Fibroblast of peridontal ligament (primary cell): ENCODE data around the gene ZNF784.

Experiments used
- DNase-seq: peaks from one replicate; pipeline ENCODE4 v3.0.0-alpha.2; 2010; ENCODE audit errors: extremely low read depth

The ZNF784 gene, protein sequence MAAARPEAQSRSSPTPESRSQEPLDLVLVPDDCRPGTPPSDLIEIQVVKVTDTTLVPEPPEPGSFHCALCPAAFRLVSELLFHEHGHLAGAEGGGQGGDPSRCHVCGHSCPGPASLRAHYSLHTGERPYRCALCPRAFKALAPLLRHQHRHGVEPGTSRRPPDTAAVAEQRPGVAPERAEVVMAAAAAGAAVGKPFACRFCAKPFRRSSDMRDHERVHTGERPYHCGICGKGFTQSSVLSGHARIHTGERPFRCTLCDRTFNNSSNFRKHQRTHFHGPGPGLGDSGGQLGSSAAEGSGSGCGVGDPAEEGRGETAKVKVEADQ

DNA sequence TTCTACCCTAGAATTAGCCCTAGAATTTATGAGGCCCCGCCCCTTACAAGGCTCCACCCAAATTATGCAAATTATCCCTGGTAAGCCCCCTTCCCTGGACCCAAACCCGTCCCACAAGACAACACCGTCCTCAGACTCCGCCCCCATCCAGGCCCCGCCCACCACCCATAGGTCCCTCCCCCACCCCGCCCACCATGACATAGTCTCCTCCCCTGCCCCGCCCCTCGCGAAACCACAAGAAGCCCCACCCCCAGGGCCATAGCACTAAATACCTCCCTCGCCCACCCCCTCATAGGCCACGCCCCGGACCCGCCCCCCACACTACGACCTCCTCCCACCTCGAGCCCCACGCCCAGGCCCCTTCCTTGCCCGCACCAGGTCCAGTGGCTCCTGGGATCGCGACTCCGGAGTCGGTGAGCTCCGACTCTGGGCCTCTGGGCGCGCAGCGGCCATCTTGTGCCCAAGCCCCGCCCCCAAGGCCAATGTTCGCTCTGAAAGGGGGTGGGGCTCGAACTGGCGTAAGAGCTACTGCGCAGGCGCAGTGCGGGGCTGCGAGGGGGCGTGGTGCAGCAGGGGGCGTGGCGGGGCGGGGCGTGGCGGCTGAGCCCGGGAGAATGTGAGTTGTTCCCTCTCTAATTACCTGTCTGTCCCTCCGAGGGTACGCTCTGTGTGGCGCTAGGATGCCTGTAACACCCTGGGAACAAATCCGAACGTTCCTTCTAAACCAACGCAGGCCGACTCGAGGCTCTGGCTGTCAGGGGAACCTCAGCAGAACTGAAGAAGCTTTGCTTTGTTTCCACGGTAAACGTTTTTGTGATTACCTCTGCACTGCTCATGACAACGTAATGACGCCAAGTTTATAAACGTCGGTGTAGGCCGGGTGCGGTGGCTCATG lies at the start of gene ZNF784:
Gene ZNF784, minus strand, starts transcription at position 458 of the 895 bp plus-strand sequence. Its CDS starts 5 bp downstream, at position 453.
- DNase-seq, result peak; percentile 90

DNA sequence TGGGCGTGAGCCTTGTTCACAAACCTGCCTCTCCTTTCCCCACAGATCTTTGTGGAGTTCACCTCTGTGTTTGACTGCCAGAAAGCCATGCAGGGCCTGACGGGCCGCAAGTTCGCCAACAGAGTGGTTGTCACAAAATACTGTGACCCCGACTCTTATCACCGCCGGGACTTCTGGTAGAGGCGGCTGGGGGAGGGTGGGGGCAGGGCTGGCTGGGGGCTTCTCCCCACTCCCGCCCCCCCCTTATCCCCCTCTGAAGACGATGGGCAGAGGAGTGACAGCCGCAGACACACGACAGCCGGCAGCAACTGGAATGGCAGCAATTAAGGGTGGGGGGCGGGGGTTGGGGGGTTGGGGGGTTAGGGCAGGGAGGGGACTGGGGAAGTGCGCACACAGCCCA lies 49.5 kb upstream of the ZNF784 start:
- DNase-seq, result no peak

DNA sequence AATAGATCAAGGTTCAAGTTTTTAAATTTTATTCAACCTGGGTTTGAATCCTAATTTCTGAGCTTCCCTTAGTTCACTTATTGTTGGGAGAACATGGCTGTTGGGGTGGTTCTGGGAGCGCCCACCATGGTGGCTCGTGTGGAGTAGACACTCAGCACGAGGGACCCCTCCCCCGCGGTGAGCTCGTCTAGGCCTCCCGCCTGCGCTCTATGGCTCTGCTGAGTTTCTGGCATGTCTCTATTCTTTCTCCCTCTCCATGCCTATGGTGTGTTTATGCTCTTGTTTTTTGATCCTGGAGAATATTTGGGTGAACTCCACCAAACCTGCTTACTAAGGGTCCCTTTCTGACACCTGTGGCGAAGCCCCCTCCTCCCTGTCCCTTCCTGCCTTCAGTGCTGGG lies 49.1 kb upstream of the ZNF784 start:
- DNase-seq, result no peak

DNA sequence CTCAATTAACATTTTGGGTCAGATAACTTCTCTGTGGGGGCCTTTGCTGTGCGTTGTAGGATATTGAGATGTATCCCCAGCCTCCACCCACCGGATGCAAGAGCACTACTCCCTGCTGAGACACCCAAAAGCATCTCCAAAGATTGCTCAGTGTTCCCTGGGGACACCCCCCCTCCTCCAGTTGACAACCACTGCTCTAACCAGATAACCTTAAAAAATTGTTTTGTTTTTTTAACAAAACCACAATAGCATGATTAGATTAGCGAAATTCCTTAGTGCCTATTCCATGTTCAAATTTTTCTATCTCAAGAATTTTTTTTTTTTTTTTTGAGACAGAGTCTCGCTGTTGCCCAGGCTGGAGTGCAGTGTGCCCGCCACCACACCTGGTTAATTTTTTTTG lies 48.1 kb upstream of the ZNF784 start:
- no peak for DNase-seq

DNA sequence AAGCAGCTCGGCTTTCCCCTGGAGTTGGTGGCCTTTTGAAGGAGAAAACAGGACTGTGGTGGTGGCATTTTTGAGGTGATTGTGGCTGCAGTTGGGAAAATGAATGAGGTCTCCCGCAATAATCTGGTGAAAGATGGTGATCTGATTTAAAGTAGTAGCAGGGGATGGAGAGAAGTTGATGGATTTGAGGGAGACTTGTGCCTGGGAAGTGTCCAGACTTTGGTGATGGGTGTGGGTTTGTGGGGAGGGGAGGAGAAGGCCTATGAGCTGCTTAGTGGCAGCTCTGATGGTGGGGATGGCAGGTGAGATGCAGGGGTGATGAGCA lies 46.6 kb upstream of the ZNF784 start:
- no peak for DNase-seq

DNA sequence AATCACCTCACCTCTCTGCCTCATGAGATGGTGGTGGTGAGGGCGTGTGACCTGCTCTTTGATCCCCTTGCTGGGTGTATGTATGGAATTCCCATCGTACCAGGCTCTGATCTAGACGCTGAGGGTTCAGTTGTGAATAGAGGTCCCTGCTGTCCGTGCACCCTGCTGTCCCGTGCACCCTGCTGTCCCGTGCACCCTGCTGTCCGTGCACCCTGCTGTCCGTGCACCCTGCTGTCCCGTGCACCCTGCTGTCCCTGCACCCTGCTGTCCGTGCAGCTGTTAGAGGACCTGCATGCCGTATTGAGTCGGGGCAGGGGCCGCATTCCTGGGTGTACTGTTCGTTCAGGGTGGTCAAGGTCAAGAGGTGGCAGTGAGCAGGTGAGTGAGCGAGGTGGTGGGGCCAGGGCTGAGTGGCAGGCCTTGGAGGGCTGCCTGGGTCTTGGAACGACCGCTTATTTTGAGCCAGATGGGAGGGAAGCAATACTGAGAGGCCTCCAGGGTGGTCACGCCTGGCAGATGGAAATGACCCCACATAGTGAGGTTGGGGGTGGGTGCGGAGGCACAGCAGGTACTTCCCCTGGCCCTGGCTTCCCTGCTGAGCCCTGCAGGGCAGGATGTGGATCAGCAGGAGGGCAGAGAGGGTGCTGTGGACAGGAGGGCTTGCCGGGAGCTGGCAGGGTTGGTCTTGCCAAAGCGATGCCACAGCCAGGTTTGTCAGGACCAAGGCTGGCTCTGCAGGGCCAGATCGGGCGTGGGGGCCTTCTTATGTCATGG lies 46.1 kb upstream of the ZNF784 start:
- DNase-seq, result no peak

DNA sequence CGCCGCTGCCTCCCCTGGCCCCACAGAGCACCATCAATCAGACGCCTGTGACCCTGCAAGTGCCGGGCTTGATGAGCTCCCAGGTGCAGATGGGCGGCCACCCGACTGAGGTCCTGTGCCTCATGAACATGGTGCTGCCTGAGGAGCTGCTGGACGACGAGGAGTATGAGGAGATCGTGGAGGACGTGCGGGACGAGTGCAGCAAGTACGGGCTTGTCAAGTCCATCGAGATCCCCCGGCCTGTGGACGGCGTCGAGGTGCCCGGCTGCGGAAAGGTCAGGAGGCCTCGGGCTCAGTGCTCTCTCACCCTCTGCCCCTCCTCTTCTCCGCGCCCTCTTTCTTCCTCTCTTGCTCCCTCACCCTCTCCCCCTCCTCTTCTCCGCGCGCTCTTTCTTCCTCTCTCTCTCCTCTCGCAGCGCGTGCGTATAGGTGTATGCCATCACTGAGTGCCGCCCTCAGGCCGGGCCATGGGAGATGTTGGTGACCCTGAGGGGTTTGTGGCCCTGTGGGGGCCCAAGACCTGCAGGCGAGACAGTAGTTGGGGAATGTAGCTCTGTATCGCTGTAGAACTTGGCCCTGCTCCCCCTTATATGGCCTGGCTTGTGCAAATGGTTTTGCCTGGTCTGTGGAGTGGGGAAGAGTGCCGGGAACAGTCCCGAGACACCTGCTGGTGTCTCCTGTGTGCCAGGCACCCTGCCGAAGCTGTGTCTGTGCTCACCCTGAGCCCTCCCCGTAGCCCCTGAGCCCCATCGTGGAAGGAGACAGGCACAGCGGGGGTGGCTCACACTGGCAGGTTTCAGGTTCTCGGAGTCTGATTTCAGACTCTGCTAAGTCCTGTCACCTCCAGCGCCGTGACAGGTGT lies 45.3 kb upstream of the ZNF784 start:
- DNase-seq, result no peak

DNA sequence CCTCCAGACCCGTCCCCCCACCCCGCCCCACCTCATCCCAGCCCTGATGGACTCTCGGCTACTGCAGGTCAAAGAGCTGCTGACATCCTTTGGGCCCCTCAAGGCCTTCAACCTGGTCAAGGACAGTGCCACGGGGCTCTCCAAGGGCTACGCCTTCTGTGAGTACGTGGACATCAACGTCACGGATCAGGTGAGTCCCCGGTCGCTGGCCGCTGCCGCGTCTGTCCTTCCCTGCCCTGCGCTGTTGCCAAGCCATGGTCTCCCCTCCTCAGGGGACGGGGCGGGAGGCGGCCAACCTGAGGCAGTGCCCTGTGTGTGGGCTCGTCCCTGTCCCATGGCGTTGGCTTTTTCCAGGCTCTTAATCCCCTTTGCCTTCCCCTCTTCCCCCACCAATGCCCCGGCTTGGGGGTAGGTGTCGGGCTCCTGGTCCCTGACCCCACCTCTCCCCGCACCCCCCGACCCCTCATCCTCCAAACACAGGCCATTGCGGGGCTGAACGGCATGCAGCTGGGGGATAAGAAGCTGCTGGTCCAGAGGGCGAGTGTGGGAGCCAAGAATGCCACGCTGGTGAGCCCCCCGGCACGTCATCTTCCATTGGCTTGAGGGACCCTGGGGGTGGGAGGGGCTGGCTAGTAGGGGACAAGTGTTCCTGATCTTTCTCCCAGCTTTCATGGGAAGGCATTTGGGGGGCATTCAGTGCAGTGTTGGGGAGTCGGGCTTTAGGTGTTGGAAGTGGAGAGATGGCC lies 44.4 kb upstream of the ZNF784 start:
- DNase-seq, result no peak

DNA sequence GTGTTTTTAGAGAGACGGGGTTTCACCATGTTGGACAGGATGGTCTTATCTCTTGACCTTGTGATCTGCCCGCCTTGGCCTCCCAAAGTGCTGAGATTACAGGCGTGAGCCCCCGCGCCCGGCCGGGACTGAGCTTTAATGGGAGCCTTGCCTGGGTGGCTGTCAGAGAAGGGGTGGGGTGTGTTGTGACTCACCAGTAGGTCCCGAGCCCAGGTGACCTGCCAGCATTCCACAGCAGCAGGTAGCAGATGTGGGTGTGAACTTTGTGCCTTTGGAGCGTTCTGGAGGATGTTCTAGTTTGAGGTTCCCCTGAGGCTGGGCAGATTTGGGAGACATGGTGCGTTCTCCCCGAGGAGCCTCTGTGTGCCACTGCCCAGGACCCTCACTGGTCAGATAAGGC lies 43.6 kb upstream of the ZNF784 start:
- DNase-seq, result no peak

DNA sequence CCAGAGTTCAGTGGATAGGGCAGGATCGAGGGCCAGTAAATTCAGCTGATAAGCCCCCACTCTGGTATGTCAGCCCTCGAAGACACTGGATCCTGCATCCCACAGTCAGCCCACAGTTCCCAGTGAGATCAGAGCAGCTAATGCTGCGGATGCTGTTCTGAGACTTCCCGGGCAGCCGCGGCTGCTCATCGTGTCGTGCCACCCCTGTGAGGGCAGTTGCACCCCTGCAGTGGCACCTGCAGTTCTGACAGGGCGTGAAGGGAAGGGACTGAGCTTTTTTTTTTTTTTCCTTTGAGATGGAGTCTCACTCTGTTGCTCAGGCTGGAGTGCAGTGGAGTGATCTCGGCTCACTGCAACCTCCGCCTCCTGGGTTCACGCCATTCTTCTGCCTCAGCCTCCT lies 43.1 kb upstream of the ZNF784 start:
- no peak for DNase-seq

DNA sequence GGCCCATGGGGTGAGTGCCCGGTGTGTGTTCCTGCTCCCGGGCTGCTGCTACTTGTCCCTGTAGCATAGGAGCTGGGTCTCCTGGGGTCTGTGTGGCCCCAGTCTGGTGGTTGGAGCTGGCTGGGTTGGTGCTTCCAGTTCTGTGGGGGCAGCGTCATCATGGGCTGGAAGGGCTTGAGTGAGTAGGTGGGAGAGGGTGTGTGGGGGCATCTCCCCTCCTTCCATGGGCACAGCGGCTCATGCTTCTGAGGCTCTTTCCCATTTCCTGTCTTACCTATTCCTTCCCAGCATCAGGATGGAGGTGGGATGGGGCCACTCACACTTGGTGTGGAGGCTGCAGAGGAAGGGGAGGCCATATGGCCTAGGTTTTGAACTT lies 42.6 kb upstream of the ZNF784 start:
- no peak for DNase-seq

DNA sequence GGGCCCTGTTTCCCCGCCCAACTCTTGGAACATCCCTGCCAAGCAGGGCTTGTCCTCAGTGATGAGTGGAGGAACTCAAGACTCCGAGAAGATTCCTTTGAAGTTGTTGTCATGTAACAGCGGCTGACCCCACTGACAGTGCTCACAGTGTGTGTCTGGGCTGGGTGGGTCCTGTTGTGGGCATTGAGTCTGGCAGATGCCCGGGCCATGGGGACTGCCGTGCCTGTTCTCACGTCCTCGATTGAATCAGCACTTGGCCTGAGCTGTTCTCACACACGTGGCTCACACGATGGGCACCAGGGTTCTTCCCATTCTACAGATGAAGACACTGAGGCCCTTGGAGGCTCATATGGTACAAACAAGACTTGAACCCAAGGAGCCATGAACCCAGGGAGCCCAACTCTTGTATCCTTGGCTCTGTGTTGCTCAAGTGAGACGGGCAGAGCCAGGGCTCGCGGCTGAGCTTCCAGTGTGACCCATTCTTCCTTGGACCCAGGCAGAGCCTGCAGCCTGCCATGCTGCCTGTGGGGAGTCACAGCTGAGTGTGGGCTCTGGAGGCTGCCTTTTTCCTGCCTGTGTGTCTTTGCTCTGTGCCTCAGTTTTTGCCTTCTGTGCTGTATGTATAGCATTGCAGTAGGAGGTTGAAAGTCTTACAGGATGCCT lies 42.1 kb upstream of the ZNF784 start:
- DNase-seq, result no peak

DNA sequence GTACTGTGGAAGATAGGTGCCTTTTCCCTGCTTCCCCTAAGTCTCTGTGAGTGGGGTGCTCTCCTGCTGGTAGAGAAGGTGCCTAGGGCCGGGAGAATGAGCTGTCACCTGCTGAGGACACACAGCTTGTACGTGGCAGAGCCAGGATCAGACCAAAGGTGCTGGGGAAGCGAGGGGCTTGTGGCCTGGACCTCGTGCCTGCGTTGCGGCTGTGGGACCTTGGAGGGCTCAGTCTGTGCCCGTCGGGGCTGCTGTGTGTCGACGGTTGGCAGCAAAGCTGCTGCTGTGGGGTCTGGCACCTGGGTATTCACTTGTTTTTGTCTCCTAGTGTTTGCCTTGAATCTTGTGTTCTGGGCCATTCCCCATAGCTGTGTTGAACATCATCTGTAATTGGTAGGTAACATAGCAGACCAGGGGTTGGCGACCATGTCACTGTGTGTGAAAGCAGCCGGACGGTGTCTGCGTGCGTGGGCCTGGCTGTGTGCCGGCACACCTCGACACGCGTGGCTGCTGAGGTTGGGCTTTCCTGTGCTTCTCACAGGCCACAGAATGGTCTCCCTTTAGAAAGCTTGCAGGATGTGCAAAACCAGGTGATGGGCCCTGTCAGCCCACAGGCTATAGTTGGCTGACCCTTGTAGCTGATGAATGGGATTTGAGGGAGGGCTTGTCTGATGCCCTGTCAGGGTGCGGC lies 39.6 kb upstream of the ZNF784 start:
- no peak for DNase-seq

DNA sequence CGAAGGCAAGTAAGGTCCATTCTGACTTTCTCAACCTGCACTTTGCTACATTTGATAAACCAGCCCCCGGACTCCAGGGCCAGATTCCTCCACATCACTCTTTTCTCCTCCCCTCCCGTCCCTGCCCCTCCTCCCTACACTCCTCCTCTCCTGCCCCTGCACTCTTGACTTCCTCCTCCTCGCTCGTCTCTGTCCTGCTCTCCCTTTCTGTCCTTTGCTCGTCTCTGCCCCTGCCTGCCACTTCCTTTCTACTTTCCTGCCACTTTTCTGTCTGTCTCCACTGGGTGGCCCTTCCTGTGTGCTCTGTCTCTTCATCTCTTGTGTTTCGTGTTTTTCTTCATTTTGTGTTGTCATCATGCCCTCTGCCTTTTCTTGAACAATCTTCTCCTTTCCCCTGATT lies 37.5 kb upstream of the ZNF784 start:
- no peak for DNase-seq

DNA sequence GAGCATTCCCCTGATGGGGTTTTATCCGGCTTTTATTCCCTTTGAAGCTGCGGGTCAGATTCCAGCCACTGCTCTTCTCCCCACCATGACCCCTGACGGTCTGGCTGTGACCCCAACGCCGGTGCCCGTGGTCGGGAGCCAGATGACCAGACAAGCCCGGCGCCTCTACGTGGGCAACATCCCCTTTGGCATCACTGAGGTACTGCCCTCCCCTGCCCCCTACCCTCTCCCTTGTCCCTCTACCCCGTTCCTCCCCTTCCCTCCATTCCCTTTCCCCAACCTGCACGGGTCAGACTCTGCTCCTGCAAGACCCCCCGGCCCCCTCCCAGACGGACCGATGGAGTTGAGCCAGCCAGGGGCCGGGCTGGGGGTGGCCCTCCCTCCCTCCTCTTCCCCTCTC lies 36.6 kb upstream of the ZNF784 start:
- DNase-seq, result no peak

DNA sequence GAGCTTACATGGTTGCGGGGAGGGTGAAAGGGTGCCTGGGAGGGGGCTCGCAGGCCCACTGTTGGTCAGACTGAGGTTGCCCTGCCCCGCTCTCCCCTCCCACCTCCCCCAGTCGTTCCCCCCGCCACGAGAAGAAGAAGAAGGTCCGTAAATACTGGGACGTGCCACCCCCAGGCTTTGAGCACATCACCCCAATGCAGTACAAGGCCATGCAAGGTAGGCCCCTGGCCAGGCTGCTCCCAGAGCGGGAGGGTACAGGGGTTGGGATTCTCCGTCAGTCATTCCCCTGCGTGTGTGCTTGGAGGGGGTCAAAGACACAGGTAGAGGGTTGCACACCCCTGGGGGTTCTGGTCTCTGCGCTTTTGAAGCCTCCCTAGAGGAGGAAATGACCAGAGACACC lies 36.0 kb upstream of the ZNF784 start:
- DNase-seq, result no peak

DNA sequence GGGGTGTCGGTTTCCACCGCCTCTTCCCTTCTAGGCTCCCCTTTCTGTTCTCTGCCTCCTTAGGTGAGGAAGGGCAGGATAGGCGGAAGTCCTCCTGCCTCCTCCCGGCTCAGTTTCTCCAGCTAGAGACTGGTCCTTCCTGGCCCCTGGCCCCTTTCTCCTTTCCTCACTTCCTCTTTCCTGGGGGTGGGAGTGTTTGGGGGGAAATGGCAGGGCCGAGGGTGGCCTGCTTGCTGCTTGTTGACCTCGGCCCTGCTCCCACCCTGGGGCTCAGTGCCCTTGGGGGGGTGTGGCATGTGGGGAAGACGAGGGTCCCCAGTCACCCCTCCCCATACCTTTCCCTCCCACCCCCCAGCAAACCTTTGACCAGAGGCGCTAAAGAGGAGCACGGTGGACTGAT lies 35.5 kb upstream of the ZNF784 start:
- DNase-seq, result no peak

DNA sequence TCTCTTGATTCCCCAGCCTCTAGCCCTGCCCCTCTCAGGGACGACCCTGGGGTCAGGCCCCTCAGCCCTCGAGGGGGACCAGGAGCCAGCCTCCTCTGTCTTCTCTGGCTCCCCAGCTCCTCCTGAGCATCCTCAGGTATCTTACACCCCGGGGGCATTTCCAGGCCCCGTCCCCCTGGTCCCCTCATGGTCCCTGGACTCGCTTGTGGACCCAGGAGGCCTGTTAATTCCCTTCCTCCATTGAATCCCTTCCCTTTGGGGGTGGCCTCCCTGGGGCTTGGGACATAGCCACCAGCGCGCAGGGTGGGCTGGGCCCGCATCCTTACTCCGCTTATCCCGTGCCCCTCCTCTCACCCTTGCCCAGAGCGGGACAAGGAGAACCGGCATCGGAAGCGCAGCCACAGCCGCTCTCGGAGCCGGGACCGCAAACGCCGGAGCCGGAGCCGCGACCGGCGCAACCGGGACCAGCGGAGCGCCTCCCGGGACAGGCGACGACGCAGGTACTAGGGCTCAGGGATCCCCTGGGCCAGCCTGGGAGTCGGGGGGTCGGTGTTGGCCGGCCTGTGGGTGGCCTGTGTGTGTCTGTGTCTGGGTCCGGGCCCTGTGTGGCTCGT lies 34.6 kb upstream of the ZNF784 start:
- DNase-seq, result no peak

DNA sequence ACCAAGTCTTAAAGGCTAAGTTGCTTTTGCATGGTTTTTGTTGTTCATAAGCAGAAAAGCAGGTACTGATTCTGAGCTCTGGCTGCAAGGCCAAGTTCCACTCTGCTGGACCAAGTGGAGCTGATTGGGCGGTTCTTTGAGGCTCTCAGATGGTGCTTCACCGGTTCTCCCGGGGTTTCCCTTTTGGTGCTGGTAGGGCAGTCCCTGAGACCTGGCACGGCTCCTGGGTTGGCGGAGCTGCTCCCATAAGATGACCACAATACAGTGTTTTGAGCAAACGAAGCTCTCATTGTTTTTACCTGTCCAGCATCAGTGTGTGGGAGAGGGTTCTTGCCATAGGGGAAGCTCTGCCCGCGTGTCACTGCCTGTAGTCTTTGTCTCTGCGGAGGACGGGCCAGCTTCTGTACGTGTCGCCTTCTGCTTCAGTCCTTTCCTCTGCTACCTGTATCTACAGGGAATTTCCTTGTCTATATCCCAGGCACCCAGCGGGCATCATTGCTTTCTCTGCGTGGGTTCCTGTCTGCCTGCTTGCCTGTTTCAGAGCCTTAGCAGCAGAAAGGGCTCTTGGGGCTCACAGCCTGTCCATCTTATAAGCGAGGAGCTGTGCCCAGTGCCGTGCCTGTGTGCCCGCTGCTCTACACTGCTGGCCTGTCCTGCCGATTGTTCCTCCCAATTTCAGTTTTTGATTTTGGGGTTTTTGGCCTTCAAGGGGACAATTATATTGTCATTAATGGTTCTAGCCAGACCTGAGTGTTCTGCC lies 32.8 kb upstream of the ZNF784 start:
- no peak for DNase-seq
